HG02798 (cell line): ENCODE measurements around the gene FMNL2.

ENCODE experiments used
- ATAC-seq: cut with Tn5 transposase; IDR thresholded peaks from one replicate; pipeline ENCODE4 v1.9.1; 2021; ENCODE audit warnings: mild to moderate bottlenecking; ENCODE audit not compliant: unreplicated experiment, poor library complexity

Gene FMNL2

GRCh38 chr2:152564754-152565551 lies 230.0 kb downstream of the FMNL2 start:
- ATAC-seq, result peak; percentile 88

- peak; percentile 59 for ATAC-seq
Observed at GRCh38 chr2:152565884-152566727, 231.1 kb downstream of the FMNL2 start.

GRCh38 chr2:152566728-152567069 lies 231.7 kb downstream of the FMNL2 start:
- ATAC-seq, result peak; percentile 31

- ATAC-seq, result no peak
Observed at GRCh38 chr2:152568531-152568930, 233.6 kb downstream of the FMNL2 start.

- no peak for ATAC-seq
Observed at GRCh38 chr2:152569186-152569585, 234.2 kb downstream of the FMNL2 start.

GRCh38 chr2:152571048-152571766 lies 236.2 kb downstream of the FMNL2 start:
- no peak for ATAC-seq

- ATAC-seq, result no peak
Observed at GRCh38 chr2:152572031-152572430, 237.1 kb downstream of the FMNL2 start.

GRCh38 chr2:152573168-152573567 lies 238.2 kb downstream of the FMNL2 start:
- peak; percentile 94 for ATAC-seq

- ATAC-seq, result no peak
Observed at GRCh38 chr2:152577579-152577978, 242.6 kb downstream of the FMNL2 start.

- ATAC-seq, result no peak
Observed at GRCh38 chr2:152578573-152578972, 243.6 kb downstream of the FMNL2 start.

- ATAC-seq, result no peak
Observed at GRCh38 chr2:152580714-152581113, 245.7 kb downstream of the FMNL2 start.

- ATAC-seq, result no peak
Observed at GRCh38 chr2:152581360-152581759, 246.4 kb downstream of the FMNL2 start.

- ATAC-seq, result no peak
Observed at GRCh38 chr2:152582081-152582480, 247.1 kb downstream of the FMNL2 start.

GRCh38 chr2:152583512-152584229 lies 248.7 kb downstream of the FMNL2 start:
- ATAC-seq, result no peak

GRCh38 chr2:152584301-152584700 lies 249.3 kb downstream of the FMNL2 start:
- no peak for ATAC-seq

GRCh38 chr2:152585830-152586484 lies 251.0 kb downstream of the FMNL2 start:
- no peak for ATAC-seq

- no peak for ATAC-seq
Observed at GRCh38 chr2:152587187-152587947, 252.4 kb downstream of the FMNL2 start.

- no peak for ATAC-seq
Observed at GRCh38 chr2:152588998-152589397, 254.0 kb downstream of the FMNL2 start.
